Measurements from ENCODE around the gene TXNDC5.
"Not testable (repeated sequence)": the region's sequence is repeated elsewhere in the genome, so short reads cannot be mapped to it uniquely, and the experiment has no call there.

TXNDC5 gene

DNA sequence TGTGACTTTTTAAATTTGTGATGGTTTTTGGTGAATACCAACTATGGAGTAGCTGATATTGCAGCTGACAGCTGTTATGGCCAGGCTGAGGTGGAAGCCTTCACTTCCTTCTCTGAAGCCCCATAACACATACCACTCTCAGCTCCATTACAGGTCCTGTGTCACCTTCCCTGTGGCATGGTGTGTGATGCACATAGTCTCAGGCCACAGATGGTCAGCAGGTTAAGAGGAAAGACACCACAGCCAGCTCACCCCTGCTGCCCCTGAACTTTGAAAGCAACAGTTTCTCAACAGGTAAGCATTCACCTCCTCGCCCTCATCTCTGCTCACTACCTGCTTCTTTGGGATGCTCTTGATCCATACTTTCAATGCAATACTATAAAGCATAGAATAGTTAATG, 7.7 kb downstream of the TXNDC5 start:
- Histone ChIP-seq H3K27me3 (no peaks in the 10 kb centered on the region), H3K4me1 (peaks cover 0 to 12% (median 7%) of the 10 kb centered on the region in 10 experiments; a peak in 10 of 20 replicates), H3K9me3 (replicated peaks in 1 of 11) (no peaks in the 10 kb centered on the region), H4K20me1 (peaks cover 18 to 96% (median 88%) of the 10 kb centered on the region in 11 experiments), H3K36me3 (peaks cover 72 to 100% (median 84%) of the 10 kb centered on the region in 11 experiments), H3K27ac (no peak overlapping the region), H3K4me2 (no peak overlapping the region), H3K9ac (no peak overlapping the region), H3K4me3 (no peak overlapping the region)
- no peak for TF ChIP-seq Cebpa-rat (IDR thresholded peaks at IDR 0.05)

DNA sequence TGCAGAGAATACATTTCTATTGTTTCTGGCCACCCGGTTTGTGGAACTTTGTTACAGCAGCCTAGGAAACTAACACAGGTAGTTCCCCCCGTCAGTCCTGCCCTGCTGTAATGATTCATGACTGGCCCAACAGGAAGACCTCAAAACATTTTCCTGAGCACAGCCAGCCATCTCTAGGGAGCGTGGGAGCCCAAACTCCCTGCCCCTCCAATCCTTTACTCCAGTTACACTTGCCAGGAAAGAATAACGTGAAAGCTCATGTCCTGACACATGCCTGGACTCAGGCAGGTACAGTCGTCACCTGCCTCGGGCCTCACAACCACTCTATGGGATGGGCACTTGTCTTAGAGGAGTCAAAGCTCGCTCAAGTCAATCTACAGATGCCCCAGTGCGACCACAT, 8.4 kb downstream of the TXNDC5 start:
- Histone ChIP-seq H3K4me3 (no peak overlapping the region), H3K9me3 (replicated peaks in 1 of 11) (no peaks in the 10 kb centered on the region), H3K4me1 (peaks cover 0 to 6% (median 1%) of the 10 kb centered on the region in 10 experiments; a peak in 7 of 20 replicates), H3K27ac (no peak overlapping the region), H4K20me1 (peaks cover 12 to 95% (median 87%) of the 10 kb centered on the region in 11 experiments), H3K27me3 (no peaks in the 10 kb centered on the region), H3K4me2 (no peak overlapping the region), H3K36me3 (peaks cover 78 to 100% (median 86%) of the 10 kb centered on the region in 11 experiments), H3K9ac (no peak overlapping the region)
- no peak for TF ChIP-seq Cebpa-rat (IDR thresholded peaks at IDR 0.05)

DNA sequence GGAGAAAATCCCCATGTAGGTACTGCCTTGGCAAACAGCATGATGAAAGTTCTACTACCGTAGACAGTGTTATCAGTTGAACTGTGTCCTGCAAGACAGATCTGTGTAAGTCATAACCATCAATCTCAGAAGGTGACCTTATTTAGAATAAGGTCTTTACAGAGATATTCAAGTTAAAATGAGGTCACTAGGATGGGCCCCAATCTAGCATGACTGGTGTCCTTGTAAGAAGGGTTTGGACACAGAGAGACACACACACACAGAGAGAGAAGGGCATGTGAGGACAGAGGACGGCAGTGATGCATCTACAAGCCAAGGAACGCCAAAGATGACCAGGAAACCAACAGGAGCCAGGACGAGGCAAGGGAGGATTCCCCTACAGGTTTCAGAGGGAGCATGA, 8.8 kb downstream of the TXNDC5 start:
- H3K27me3 ChIP-seq: no peaks in the 10 kb centered on the region
- H3K9me3 ChIP-seq (replicated peaks in 1 of 11): no peaks in the 10 kb centered on the region
- H3K9ac ChIP-seq: no peak overlapping the region
- H3K36me3 ChIP-seq: peaks cover 83 to 100% (median 88%) of the 10 kb centered on the region in 11 experiments
- H3K4me2 ChIP-seq: no peak overlapping the region
- no peak for TF ChIP-seq Cebpa-rat (IDR thresholded peaks at IDR 0.05)
- peaks cover 8 to 90% (median 83%) of the 10 kb centered on the region in 11 experiments; a peak in 21 of 22 replicates for H4K20me1 ChIP-seq
- no peak overlapping the region for H3K4me3 ChIP-seq
- H3K4me1 ChIP-seq: peaks cover 0 to 2% (median 0%) of the 10 kb centered on the region in 10 experiments; a peak in 1 of 20 replicates
- H3K27ac ChIP-seq: no peak overlapping the region

DNA sequence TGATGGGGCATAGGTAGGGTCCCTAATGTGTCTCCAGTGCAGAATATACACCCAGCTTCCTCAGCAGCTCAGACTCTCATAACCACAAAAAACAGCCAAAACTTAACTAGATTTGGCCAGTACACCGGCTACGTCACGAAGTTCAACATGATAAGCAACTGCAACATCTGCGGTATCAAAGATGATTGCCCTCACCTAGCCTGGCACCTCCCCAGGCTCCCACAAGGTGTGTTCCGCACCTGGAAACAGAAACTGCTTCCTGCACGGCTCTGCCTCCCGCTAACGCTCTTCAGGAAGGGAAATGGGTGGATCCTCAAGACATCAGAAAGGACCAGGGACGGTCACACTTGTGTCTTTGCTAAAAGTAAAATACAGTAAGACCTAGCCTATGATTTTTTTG, 9.5 kb downstream of the TXNDC5 start:
- H3K4me1 ChIP-seq: no peaks in the 10 kb centered on the region
- H3K9ac ChIP-seq: no peak overlapping the region
- H3K27me3 ChIP-seq: no peaks in the 10 kb centered on the region
- no peaks in the 10 kb centered on the region for H3K9me3 ChIP-seq (replicated peaks in 1 of 11)
- TF ChIP-seq Cebpa-rat (IDR thresholded peaks at IDR 0.05): no peak
- H3K36me3 ChIP-seq: peaks cover 90 to 100% (median 93%) of the 10 kb centered on the region in 11 experiments
- no peak overlapping the region for H3K27ac ChIP-seq
- no peak overlapping the region for H3K4me2 ChIP-seq
- no peak overlapping the region for H3K4me3 ChIP-seq
- H4K20me1 ChIP-seq: peaks cover 6 to 90% (median 78%) of the 10 kb centered on the region in 11 experiments; a peak in 21 of 22 replicates

DNA sequence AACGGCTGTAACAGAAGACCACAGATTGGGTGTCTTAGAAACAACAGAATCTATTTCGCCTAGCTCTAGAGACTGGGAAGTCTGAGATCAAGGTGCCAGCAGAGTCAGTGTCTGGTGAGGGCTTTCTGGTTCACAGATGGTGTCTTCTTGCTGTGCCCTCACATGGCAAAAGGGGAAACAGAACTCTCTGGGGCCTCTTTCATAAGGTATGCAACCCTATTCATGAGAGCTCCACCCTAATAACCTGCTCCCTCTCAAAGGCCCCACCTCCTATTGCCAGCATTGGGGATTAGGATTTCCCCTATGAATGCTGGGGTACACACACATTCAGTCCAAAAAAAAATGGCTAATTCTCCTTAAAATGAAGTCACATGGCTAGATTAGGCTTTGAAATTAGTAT, 10.0 kb downstream of the TXNDC5 start:
- H3K4me1 ChIP-seq: no peaks in the 10 kb centered on the region
- no peak overlapping the region for H3K9ac ChIP-seq
- H3K27me3 ChIP-seq: no peaks in the 10 kb centered on the region
- H4K20me1 ChIP-seq: peaks cover 6 to 88% (median 78%) of the 10 kb centered on the region in 11 experiments; a peak in 21 of 22 replicates
- no peak overlapping the region for H3K4me2 ChIP-seq
- H3K27ac ChIP-seq: no peak overlapping the region
- H3K9me3 ChIP-seq (replicated peaks in 1 of 11): no peaks in the 10 kb centered on the region
- TF ChIP-seq Cebpa-rat (IDR thresholded peaks at IDR 0.05): no peak
- H3K4me3 ChIP-seq: no peak overlapping the region
- peaks cover 94 to 100% (median 96%) of the 10 kb centered on the region in 11 experiments for H3K36me3 ChIP-seq

DNA sequence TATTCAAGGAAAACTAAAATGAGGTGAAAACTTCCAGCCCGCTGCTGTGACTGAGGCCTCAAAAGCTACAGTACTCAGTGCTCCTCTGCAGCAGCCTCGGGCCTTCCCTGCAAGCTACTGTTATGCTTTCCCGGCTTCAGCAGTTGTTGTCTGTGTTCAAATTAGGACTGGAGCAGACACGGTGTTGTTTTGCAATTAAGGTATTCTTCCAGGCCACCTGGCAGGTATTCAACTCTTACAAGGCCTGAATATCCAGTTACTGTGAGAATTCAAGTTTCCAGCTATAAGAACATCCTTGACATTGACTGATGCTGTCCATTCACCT, 10.7 kb downstream of the TXNDC5 start:
- peaks cover 1 to 88% (median 74%) of the 10 kb centered on the region in 11 experiments; a peak in 21 of 22 replicates for H4K20me1 ChIP-seq
- no peak overlapping the region for H3K4me3 ChIP-seq
- H3K4me1 ChIP-seq: no peaks in the 10 kb centered on the region
- no peak for TF ChIP-seq Cebpa-rat (IDR thresholded peaks at IDR 0.05)
- H3K27me3 ChIP-seq: no peaks in the 10 kb centered on the region
- no peak overlapping the region for H3K27ac ChIP-seq
- H3K9ac ChIP-seq: no peak overlapping the region
- H3K4me2 ChIP-seq: no peak overlapping the region
- no peaks in the 10 kb centered on the region for H3K9me3 ChIP-seq (replicated peaks in 1 of 11)
- peaks cover 95 to 100% (median 98%) of the 10 kb centered on the region in 11 experiments for H3K36me3 ChIP-seq

DNA sequence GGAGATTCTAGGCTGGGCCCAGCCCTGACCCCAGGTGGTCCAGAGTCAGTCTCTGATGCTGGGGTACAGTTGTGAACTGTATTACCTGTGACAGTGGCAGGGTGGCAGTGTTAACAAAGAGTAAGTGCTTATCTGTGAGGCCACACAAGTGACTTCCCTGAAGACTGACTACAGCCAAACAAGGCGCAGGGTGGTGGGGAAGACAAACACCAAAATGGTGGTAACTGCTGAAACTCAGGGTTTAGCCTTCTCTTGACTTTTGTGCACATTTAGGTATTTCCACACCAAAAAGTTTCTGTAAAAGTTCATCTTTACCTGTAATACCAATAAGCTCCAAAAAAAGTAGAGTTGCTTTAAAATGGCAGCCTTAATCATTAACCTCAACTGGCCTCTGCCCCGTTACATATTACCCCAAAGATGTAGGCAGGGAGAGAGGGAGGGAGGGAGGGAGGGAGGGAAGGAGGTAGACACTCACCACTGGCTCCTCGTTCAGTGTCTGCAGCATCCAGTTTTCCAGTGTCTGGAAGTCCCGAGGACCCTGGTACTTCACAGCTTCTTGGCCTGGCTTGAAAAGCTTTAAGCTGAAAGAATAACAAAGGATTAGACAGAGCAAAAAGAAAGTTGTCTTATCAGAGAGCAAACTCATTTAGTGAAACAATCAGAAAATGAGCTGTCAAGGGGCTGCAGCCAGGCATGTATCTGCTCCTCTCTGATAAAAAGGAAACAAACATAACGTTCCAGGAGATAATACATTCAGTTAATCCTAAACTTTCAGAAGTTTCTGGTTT, 11.3 kb downstream of the TXNDC5 start:
- Histone ChIP-seq H3K4me3 (no peak overlapping the region), H3K9ac (no peak overlapping the region), H3K4me2 (no peak overlapping the region), H3K27ac (no peak overlapping the region), H3K9me3 (replicated peaks in 1 of 11) (no peaks in the 10 kb centered on the region), H3K27me3 (no peaks in the 10 kb centered on the region), H3K4me1 (no peaks in the 10 kb centered on the region), H4K20me1 (peaks cover 0 to 85% (median 69%) of the 10 kb centered on the region in 11 experiments; a peak in 18 of 22 replicates), H3K36me3 (peaks cover 95 to 100% (median 98%) of the 10 kb centered on the region in 11 experiments)
- TF ChIP-seq Cebpa-rat (IDR thresholded peaks at IDR 0.05): no peak

DNA sequence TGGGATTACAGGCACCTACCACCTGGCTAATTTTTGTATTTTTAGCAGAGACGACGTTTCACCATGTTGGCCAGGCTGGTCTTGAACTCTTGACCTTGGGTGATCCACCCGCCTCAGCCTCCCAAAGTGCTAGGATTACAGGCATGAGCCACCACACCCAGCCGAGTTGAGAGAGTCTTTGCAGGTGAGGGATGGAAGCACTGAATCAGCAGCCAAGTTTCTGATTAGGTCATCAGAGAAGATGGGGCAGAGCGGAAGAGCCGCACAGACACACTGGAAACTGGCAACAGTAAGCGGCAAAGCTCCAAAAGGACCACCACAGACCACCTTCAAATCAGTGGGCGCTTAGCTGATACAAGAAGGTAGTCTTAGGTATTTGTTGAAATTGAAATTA, 12.4 kb downstream of the TXNDC5 start:
- not testable (repeated sequence) for H3K9me3 ChIP-seq (replicated peaks in 1 of 11); H3K9ac ChIP-seq; H3K27me3 ChIP-seq; H3K4me2 ChIP-seq; H3K4me3 ChIP-seq; H3K4me1 ChIP-seq; H3K27ac ChIP-seq
- Histone ChIP-seq H4K20me1 (peaks cover 0 to 74% (median 58%) of the 10 kb centered on the region in 11 experiments; a peak in 17 of 22 replicates), H3K36me3 (peaks cover 95 to 100% (median 98%) of the 10 kb centered on the region in 11 experiments)

DNA sequence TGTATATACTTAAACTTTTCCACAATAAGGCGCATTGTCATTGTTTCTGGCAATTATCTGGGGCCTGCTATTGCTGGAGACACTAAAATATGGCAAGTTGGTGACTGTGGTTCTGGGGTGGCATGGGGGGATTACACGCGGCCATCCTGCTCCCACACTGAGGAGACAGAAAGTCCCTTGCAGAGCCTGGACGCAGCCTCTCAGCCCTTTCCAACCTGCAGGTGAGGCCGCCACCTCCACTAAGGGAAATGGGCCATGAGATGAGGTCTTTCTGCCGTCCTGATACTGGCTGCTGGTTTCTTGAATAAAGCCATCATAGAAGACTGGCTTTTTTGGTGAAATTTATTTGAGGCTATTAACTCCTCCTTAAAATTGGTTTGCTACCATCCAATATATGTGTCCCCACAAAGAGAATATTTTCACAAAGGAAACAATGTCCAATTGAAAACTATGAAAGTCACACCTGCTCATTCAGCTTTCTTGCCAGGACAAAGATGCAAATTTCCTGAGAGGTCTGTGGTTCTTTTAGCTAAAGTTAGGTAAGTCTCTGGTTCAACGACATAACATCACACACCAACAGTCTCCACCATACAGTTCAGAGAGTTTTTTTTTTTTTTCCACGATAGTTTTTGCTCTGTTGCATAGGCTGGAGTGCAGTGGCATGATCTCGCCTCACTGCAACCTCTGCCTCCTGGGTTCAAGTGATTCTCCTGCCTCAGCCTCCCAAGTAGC, 13.0 kb downstream of the TXNDC5 start:
- no peak for TF ChIP-seq Cebpa-rat (IDR thresholded peaks at IDR 0.05)
- H3K36me3 ChIP-seq: peaks cover 95 to 100% (median 98%) of the 10 kb centered on the region in 11 experiments
- H3K4me2 ChIP-seq: no peak overlapping the region
- H3K27ac ChIP-seq: no peak overlapping the region
- H3K4me1 ChIP-seq: no peaks in the 10 kb centered on the region
- H3K9me3 ChIP-seq (replicated peaks in 1 of 11): peaks cover 0 to 11% (median 4%) of the 10 kb centered on the region in 11 experiments; a peak in 10 of 22 replicates
- H3K9ac ChIP-seq: no peak overlapping the region
- no peak overlapping the region for H3K4me3 ChIP-seq
- H3K27me3 ChIP-seq: no peaks in the 10 kb centered on the region
- peaks cover 0 to 70% (median 53%) of the 10 kb centered on the region in 11 experiments; a peak in 17 of 22 replicates for H4K20me1 ChIP-seq
